Central memory CD8-positive, alpha-beta T cell (primary cell): ENCODE data around the gene DDX59.

ENCODE experiments used
- ATAC-seq: fragments of 150-1000 bp; cut with Tn5 transposase; replicated peaks from 2 replicates; pipeline ENCODE4 v1.10.0; 2022; ENCODE audit warnings: mild to moderate bottlenecking, moderate FRiP score, moderate number of reproducible peaks; ENCODE audit not compliant: poor library complexity, severe bottlenecking; ENCODE audit errors: extremely low read depth
- DNase-seq, 2 donors: peaks; one replicate each; pipeline ENCODE4 v3.0.0; 2021; ENCODE audit warnings: low spot score in 2 of 2
- H3K27ac Mint-ChIP-seq: one replicate; pipeline ENCODE4 v1.8.0; 2022; ENCODE audit warnings: low read depth, mild to moderate bottlenecking, moderate library complexity, mixed read lengths
- H3K27me3 Mint-ChIP-seq: one replicate; pipeline ENCODE4 v1.8.0; 2022; ENCODE audit warnings: mixed read lengths
- H3K36me3 Mint-ChIP-seq: one replicate; pipeline ENCODE4 v1.8.0; 2022; ENCODE audit warnings: mild to moderate bottlenecking, moderate library complexity, mixed read lengths; ENCODE audit not compliant: insufficient read depth
- H3K4me1 Mint-ChIP-seq: one replicate; pipeline ENCODE4 v1.8.0; 2022; ENCODE audit warnings: mixed read lengths
- H3K4me3 Mint-ChIP-seq: one replicate; pipeline ENCODE4 v1.8.0; 2022; ENCODE audit warnings: mild to moderate bottlenecking, moderate library complexity, mixed read lengths
- H3K9me3 Mint-ChIP-seq: one replicate; pipeline ENCODE4 v1.8.0; 2022; ENCODE audit warnings: mixed read lengths

DDX59 gene

DNA sequence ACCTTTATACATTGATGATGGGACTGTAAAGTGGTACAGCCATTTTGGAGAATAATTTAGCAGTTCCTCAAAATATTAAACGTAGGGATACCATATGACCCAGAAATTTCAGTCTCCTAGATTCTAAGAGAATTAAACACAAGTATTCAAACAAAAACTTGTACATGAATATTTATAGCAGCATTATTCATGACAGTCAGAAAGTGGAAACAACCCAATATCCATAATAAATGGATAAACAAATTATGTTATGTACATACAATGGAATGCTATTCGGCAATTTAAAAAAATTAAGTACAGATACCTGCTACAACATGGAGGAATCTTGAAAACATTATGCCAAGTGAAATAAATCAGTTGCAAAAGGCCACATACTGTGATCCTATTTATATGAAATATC, 16.9 kb upstream of the DDX59 start:
- Mint-ChIP-seq H3K4me3 (no peak overlapping the region), H3K27me3 (peaks cover 23% of the 10 kb centered on the region), H3K27ac (no peak overlapping the region), H3K36me3 (peaks cover 1% of the 10 kb centered on the region), H3K9me3 (no peaks in the 10 kb centered on the region), H3K4me1 (no peaks in the 10 kb centered on the region)
- ATAC-seq = no peak
- no peak for DNase-seq

GRCh38 chr1:200684015-200684414, 14.3 kb upstream of the DDX59 start:
- Mint-ChIP-seq H3K4me3 (no peak overlapping the region), H3K27ac (no peak overlapping the region), H3K27me3 (peaks cover 23% of the 10 kb centered on the region), H3K4me1 (no peaks in the 10 kb centered on the region), H3K36me3 (peaks cover 1% of the 10 kb centered on the region), H3K9me3 (no peaks in the 10 kb centered on the region)
- no peak for ATAC-seq
- DNase-seq = no peak

GRCh38 chr1:200683298-200683697, 13.6 kb upstream of the DDX59 start:
- no peak overlapping the region for H3K27ac Mint-ChIP-seq
- ATAC-seq = no peak
- peaks cover 19% of the 10 kb centered on the region for H3K27me3 Mint-ChIP-seq

GRCh38 chr1:200681231-200681630, 11.5 kb upstream of the DDX59 start:
- H3K27ac Mint-ChIP-seq = no peak overlapping the region

More at GRCh38 chr1:200683298-200683697, 13.6 kb upstream of the DDX59 start:
- H3K4me3 Mint-ChIP-seq = no peak overlapping the region
- no peaks in the 10 kb centered on the region for H3K4me1 Mint-ChIP-seq
- no peak for DNase-seq
- no peaks in the 10 kb centered on the region for H3K9me3 Mint-ChIP-seq
- H3K36me3 Mint-ChIP-seq = peaks cover 1% of the 10 kb centered on the region

GRCh38 chr1:200676829-200677228, 7.1 kb upstream of the DDX59 start:
- Mint-ChIP-seq H3K4me3 (no peak overlapping the region), H3K36me3 (no peaks in the 10 kb centered on the region), H3K27me3 (no peaks in the 10 kb centered on the region), H3K9me3 (no peaks in the 10 kb centered on the region), H3K4me1 (no peaks in the 10 kb centered on the region), H3K27ac (no peak overlapping the region)
- DNase-seq (no peak), ATAC-seq (no peak)

More at GRCh38 chr1:200681231-200681630, 11.5 kb upstream of the DDX59 start:
- no peaks in the 10 kb centered on the region for H3K27me3 Mint-ChIP-seq
- H3K36me3 Mint-ChIP-seq = no peaks in the 10 kb centered on the region
- H3K9me3 Mint-ChIP-seq = no peaks in the 10 kb centered on the region
- H3K4me3 Mint-ChIP-seq = no peak overlapping the region
- no peaks in the 10 kb centered on the region for H3K4me1 Mint-ChIP-seq
- ATAC-seq (no peak), DNase-seq (no peak)

DNA sequence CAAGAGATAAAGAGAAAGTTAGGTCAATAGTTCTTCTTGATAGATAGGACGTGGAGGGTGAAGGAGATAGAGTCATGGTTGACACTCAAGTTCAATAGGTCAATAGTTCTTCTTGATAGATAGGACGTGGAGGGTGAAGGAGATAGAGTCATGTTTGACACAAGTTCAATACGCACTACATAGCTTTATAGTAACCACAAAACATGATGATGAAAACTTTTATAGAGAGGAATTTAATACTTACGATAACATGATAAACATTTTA, 5.8 kb upstream of the DDX59 start:
- DNase-seq = no peak
- H3K9me3 Mint-ChIP-seq = no peaks in the 10 kb centered on the region
- no peak overlapping the region for H3K27ac Mint-ChIP-seq
- no peak overlapping the region for H3K4me3 Mint-ChIP-seq
- no peak for ATAC-seq
- H3K4me1 Mint-ChIP-seq = peaks cover 11% of the 10 kb centered on the region
- H3K36me3 Mint-ChIP-seq = no peaks in the 10 kb centered on the region
- no peaks in the 10 kb centered on the region for H3K27me3 Mint-ChIP-seq

DNA sequence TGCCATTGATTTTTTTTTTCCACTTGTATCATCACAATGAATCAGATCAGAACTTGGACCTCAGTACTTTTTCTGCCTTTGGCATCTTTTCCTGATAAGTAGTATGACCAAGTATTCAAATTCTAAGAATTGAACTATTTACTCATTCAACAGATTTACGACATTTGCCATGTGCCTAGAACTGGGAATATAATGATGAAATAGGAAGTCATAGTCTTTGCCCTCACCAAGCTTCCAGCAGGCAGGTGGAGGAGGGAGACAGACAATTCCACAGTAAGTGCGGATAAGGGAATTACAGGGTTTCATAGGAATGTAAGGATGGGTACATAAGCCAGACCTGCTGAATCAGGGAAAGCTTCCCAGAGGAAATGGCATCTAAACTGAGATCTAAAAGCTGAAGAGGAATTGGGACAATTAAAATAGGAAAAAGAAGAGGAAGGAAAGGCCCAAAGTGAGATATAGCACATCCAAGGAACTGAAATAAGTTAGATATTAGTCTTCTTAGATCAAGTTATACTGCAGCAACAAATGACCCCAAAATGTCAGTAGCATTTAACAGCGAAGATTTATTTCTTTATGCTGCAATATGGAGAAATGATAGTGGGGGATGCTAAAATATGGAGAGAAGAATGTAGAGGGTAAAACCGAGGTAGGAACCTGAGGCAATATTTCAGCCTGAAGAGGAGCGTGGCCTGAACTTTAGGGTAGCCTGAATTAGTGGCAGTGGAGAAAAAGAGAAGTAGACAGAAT, 5.3 kb upstream of the DDX59 start:
- Mint-ChIP-seq H3K27ac (no peak overlapping the region), H3K4me3 (no peak overlapping the region), H3K9me3 (no peaks in the 10 kb centered on the region), H3K36me3 (peaks cover 2% of the 10 kb centered on the region), H3K4me1 (peaks cover 17% of the 10 kb centered on the region), H3K27me3 (no peaks in the 10 kb centered on the region)
- no peak for DNase-seq
- no peak for ATAC-seq

- Mint-ChIP-seq H3K4me1 (peaks cover 20% of the 10 kb centered on the region), H3K27ac (no peak overlapping the region), H3K4me3 (no peak overlapping the region), H3K27me3 (no peaks in the 10 kb centered on the region), H3K36me3 (peaks cover 4% of the 10 kb centered on the region), H3K9me3 (no peaks in the 10 kb centered on the region)
- DNase-seq (no peak), ATAC-seq (no peak)
These were observed 4.5 kb upstream of the DDX59 start for GRCh38 chr1:200673952-200674823.

DNA sequence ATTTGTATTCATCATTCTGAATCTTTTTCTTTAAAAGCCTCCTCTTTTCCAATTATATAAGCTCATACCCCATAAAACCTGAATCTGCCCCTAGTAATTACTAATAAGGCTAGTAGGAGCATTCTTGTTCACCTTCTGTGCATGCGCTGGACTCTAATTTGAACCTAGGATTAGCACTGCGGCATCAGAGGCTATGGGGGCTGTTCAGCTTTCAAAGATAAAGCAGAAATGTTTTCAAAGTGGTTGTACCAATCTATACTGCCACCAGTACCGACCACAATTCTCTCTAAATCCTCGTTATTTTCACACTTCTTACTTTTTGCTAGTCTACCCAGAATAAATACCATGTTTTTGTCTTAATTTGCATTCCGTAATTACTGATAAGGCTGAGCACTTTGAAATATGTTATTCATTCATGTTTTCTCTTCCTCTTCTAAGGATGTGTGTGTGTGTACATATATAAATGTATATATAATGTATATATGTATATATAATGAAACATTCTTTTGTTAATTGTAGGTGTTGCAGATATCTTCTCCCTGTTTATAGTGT, 1.6 kb upstream of the DDX59 start:
- H3K36me3 Mint-ChIP-seq = peaks cover 5% of the 10 kb centered on the region
- H3K27ac Mint-ChIP-seq = no peak overlapping the region
- DNase-seq (no peak), ATAC-seq (no peak)
- H3K27me3 Mint-ChIP-seq = no peaks in the 10 kb centered on the region
- no peaks in the 10 kb centered on the region for H3K9me3 Mint-ChIP-seq
- no peak overlapping the region for H3K4me3 Mint-ChIP-seq
- H3K4me1 Mint-ChIP-seq = peaks cover 32% of the 10 kb centered on the region

- no peak for DNase-seq
- H3K4me1 Mint-ChIP-seq = peaks cover 40% of the 10 kb centered on the region
These were observed 773 bp upstream of the DDX59 start for GRCh38 chr1:200670242-200671118.

GRCh38 chr1:200668514-200669313, 993 bp downstream of the DDX59 start:
- Mint-ChIP-seq H3K36me3 (peaks cover 26% of the 10 kb centered on the region), H3K27me3 (no peaks in the 10 kb centered on the region), H3K4me1 (peaks cover 54% of the 10 kb centered on the region), H3K4me3 (peak overlapping the region; percentile 94), H3K9me3 (no peaks in the 10 kb centered on the region), H3K27ac (peak overlapping the region; percentile 93)
- ATAC-seq (no peak), DNase-seq (no peak)

More at GRCh38 chr1:200670242-200671118, 773 bp upstream of the DDX59 start:
- H3K4me3 Mint-ChIP-seq = peak overlapping the region; percentile 94
- H3K36me3 Mint-ChIP-seq = peaks cover 12% of the 10 kb centered on the region
- H3K27me3 Mint-ChIP-seq = no peaks in the 10 kb centered on the region
- no peaks in the 10 kb centered on the region for H3K9me3 Mint-ChIP-seq
- H3K27ac Mint-ChIP-seq = peak overlapping the region; percentile 93
- peak; percentile 8 for ATAC-seq
